ENCODE data around the gene OR52A1.

Gene OR52A1

DNA sequence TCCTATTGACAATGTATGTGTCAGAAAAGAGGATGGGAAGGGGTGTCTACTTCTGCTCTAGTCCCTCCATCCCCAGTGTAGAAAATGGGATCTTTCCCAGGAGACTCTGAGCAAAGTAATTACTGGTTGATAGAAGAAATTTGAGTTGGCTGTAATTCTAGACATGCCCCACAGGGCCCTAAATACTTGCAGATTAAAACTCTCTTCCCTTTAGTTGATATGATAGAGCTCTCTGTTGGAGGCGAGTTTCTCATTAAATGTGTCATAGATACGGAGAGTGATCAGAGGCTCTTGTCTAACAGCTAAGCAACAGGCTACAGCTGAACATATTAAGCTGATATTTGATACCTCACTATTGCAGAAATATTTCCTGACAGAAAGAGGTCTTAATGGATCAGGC is 52.3 kb downstream of the OR52A1 start:
- Histone ChIP-seq H3K4me3 (ENCODE audit: low read depth, low read length) (no peak overlapping the region), H3K36me3 (replicated peaks) (no peaks in the 10 kb centered on the region), H3K27ac (no peak overlapping the region), H3K27me3 (replicated peaks) (no peaks in the 10 kb centered on the region)
- no peak for DNase-seq
- TF ChIP-seq CTCF (IDR thresholded peaks at IDR 0.05; ENCODE audit: low read depth, low read length, missing control alignments): no peak
- in situ Hi-C loops (cut with HindIII; ENCODE audit: low pct_ligation_motif_present, low sequenced_read_pairs): no loop called here

DNA sequence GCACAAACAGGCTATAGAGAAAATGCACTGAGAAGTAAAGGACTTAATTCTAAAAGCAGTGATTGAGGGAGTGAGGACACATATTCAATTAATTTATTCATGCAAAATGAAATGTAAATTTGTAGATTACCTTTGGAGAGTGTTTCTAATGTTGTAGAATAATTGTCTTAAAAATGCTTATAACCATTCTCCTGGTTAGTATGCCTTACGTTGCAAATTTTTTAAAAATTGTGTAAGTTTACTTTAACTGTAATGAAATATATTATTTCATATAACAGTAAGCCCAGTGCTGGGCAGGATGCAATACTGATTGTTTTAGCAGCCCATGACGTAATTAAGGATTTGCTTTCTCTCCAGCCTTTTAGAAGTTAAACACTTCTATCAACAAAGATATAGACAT is 58.5 kb downstream of the OR52A1 start:
- DNase-seq: no peak
- H3K36me3 ChIP-seq (replicated peaks): no peaks in the 10 kb centered on the region
- in situ Hi-C loops (cut with HindIII; ENCODE audit: low pct_ligation_motif_present, low sequenced_read_pairs): no loop called here
- no peak overlapping the region for H3K4me3 ChIP-seq (ENCODE audit: low read depth, low read length)
- no peaks in the 10 kb centered on the region for H3K27me3 ChIP-seq (replicated peaks)
- TF ChIP-seq CTCF (IDR thresholded peaks at IDR 0.05; ENCODE audit: low read depth, low read length, missing control alignments): no peak
- H3K27ac ChIP-seq: no peak overlapping the region

Data from brain microvascular endothelial cell (primary cell).